ACHN (cell line): ENCODE data around the gene RNF25.
"Not testable (repeated sequence)": the region's sequence is repeated elsewhere in the genome, so short reads cannot be mapped to it uniquely, and the experiment has no call there.

Experiments used
- DNase-seq: peaks from one replicate; pipeline ENCODE4 v3.0.0-alpha.2; 2015
- in situ Hi-C: cut with HindIII; loops from 2 replicates; pipeline ENCODE4 v1.10.0; 2017; ENCODE audit warnings: low sequenced_read_pairs, low pct_ligation_motif_present, low pct_unique_long_range_greater_than_20kb

Gene RNF25

GRCh38 chr2:218691234-218691633 lies 19.4 kb upstream of the RNF25 start:
- in situ Hi-C loops = no loop called here
- DNase-seq = no peak

- in situ Hi-C loops = not testable (repeated sequence)
- peak; percentile 89 for DNase-seq
Observed at GRCh38 chr2:218687400-218688060, 15.7 kb upstream of the RNF25 start.

- DNase-seq = no peak
- in situ Hi-C loops = no loop called here
Observed at GRCh38 chr2:218680061-218680460, 8.3 kb upstream of the RNF25 start.

- in situ Hi-C loops = no loop called here
- no peak for DNase-seq
Observed at GRCh38 chr2:218679119-218679518, 7.3 kb upstream of the RNF25 start.

GRCh38 chr2:218671097-218671653 lies 627 bp downstream of the RNF25 start:
- in situ Hi-C loops = no loop called here
- peak; percentile 45 for DNase-seq

- in situ Hi-C loops = no loop called here
- no peak for DNase-seq
Observed at GRCh38 chr2:218664653-218665052, 7.1 kb downstream of the RNF25 start.

- DNase-seq = no peak
- in situ Hi-C loops = no loop called here
Observed at GRCh38 chr2:218663901-218664300, 7.9 kb downstream of the RNF25 start.

GRCh38 chr2:218662827-218663226 lies 9.0 kb downstream of the RNF25 start:
- in situ Hi-C loops = no loop called here
- DNase-seq = no peak

GRCh38 chr2:218662377-218662776 lies 9.4 kb downstream of the RNF25 start:
- in situ Hi-C loops = no loop called here
- no peak for DNase-seq

GRCh38 chr2:218659988-218660358 lies 11.8 kb downstream of the RNF25 start:
- no peak for DNase-seq
- in situ Hi-C loops = no loop called here

GRCh38 chr2:218659258-218659987 lies 12.4 kb downstream of the RNF25 start, which contains the start of the genes BCS1L and ZNF142:
Gene BCS1L, plus strand, starts transcription at chr2:218659683. Its CDS starts 1,305 bp downstream, at chr2:218660988.
Gene ZNF142, minus strand, starts transcription at chr2:218659623. Its CDS starts 3,194 bp downstream, at chr2:218656429.
- in situ Hi-C loops = no loop called here

GRCh38 chr2:218658671-218659257 lies 13.0 kb downstream of the RNF25 start:
- in situ Hi-C loops = no loop called here
- peak; percentile 73 for DNase-seq

More at GRCh38 chr2:218659258-218659987, 12.4 kb downstream of the RNF25 start, which contains the start of the genes BCS1L and ZNF142:
- DNase-seq = peak; percentile 90

- no peak for DNase-seq
- in situ Hi-C loops = no loop called here
Observed at GRCh38 chr2:218655751-218656150, 16.1 kb downstream of the RNF25 start.

GRCh38 chr2:218648787-218649100 lies 23.1 kb downstream of the RNF25 start:
- in situ Hi-C loops = no loop called here
- DNase-seq = no peak

- in situ Hi-C loops = no loop called here
- peak; percentile 75 for DNase-seq
Observed at GRCh38 chr2:218648088-218648786, 23.6 kb downstream of the RNF25 start.

GRCh38 chr2:218645126-218645525 lies 26.7 kb downstream of the RNF25 start:
- DNase-seq = peak; percentile 96
- in situ Hi-C loops = no loop called here

- in situ Hi-C loops = no loop called here
- peak; percentile 71 for DNase-seq
Observed at GRCh38 chr2:218644721-218645120, 27.1 kb downstream of the RNF25 start.

GRCh38 chr2:218643751-218644310 lies 28.0 kb downstream of the RNF25 start:
- in situ Hi-C loops = no loop called here
- no peak for DNase-seq

GRCh38 chr2:218642786-218643185 lies 29.0 kb downstream of the RNF25 start:
- no peak for DNase-seq
- in situ Hi-C loops = no loop called here
